GM21360 (cell line): ENCODE results near the gene DAPK1.

Experiments
- ATAC-seq: cut with Tn5 transposase; IDR thresholded peaks from one replicate; pipeline ENCODE4 v1.9.1; 2021; ENCODE audit warnings: mild to moderate bottlenecking, moderate library complexity; ENCODE audit not compliant: unreplicated experiment

DAPK1 gene

DNA sequence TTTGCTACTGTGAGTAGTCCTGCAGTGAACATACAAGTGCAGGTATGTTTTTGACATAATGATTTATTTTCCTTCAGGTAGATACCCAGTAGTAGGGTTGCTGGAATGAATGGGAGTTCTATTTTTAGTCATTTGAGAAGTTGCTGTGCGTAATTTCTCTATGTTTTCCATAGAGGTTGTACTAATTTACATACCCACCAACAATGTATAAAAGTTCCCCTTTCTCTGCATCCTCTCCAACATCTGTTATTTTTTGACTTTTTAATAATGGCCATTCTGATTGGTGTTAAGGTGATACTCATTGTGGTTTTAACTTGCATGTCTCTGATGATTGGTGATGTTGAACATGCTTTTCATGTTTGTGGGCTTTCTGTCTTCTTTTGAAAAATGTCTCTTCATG lies 163.6 kb downstream of the DAPK1 start:
- no peak for ATAC-seq

DNA sequence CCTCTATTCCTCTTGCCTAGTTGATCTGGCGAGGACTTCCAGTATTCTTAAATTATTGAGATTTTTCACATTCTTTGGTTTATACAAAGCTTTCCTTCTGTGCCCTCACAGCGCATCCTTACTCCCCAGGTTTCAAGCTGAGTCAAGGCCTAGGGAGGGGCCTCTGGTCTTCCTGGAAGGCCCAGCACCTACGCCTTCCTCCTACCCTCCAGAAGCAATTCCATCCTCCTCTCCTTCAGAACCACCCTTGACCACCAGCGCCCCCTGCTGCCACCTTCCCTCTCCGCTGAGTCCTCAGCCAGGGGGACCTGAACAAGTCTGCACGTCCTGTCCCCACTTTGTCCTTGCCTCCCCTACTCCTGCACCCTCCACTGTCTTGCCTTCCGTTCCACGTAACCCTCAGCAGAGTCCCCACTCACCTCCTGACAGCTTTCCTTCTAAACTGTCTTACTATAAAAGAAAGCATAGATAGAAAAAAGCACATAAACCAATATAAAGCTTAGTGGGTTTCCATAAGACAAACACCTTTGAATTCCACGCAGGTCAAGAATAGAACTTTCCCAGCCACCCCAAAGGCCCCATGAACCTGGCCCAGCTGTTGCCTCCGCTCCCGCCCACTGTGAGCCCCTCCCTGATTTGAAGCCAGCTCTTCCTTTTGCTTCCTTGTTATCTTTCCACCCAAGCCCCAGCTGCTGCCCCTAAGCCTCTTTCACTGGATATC lies 165.3 kb downstream of the DAPK1 start:
- no peak for ATAC-seq

DNA sequence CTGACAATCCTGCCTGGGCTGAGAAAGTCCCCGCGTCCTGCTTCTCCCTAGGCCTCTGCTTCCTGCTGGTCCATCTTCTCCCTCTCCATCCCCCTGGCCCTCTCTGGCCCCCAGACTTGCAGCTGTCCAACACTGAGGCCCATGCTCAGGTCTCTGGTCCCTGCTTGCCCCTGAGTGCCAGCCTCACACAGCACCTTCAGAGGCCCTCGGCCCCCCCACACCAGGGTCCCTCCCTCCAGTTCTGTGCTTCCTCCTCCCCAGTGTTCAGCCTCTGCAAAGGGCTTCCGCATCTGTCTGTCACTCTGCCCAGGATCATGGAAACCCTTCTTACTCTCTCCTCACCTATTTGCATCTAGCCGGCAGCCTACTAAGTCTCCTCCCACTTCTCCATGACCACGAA lies 165.9 kb downstream of the DAPK1 start:
- ATAC-seq: no peak

DNA sequence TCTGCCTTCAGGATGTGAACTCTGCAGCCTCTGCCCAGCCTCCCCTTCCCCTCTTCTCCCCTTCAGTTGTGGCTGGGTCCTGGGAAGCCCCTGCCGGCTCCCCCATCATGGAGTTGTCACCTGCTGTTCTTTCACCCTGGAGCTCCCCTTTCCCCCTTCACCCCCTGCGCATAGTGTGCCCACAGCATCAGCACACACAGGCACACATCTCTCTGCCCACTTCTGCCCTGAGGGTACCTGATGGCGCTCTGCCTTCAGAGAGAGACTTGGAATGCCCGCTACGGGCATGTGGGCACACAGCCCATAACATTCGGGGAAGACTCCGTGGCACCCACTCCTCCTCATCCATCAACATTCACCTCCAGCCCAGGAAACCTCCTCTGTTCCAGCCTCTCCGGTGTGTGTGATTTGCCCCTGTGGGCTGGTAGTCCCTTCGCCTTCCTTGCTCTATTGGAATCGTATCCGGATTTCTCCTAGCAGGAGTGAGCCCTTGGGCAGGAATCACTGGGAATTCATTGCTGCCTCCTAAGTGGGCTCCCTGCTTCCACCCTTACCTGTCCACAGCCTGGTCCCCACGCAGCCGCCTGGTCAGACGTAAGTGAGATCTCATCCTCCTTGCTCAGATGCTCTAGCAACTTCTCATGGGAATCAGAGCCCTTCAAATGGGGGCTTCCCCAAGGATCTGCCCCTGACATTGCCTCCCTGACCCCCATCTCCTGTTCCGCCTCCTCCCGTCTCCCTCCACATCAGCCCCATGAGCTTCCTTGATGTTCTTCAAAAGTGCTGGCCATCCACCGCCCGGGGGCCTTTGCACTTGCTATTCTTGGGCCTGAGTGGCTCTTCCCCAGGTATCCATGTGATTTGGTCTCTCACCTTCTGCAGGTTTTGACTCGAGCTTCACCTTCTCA lies 166.7 kb downstream of the DAPK1 start:
- no peak for ATAC-seq

DNA sequence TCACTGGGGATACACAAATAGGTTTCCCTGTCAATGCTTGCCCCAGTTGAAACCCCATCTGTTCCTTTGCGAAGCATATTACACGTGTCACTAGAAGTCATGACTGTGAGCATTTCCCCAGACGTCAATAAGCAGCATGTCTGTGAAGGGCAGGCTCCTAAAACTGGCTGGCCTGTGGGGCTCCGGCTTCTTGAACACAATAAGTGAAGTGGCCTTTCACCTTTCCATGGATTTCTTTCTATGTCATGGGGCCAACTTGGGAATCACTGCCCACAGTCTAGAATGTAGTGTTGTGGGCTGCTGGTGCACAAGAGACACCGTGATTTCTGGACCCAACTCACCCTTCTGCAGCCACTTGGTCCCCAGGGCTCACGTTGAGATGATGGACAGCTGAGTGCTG lies 167.8 kb downstream of the DAPK1 start:
- ATAC-seq: no peak

DNA sequence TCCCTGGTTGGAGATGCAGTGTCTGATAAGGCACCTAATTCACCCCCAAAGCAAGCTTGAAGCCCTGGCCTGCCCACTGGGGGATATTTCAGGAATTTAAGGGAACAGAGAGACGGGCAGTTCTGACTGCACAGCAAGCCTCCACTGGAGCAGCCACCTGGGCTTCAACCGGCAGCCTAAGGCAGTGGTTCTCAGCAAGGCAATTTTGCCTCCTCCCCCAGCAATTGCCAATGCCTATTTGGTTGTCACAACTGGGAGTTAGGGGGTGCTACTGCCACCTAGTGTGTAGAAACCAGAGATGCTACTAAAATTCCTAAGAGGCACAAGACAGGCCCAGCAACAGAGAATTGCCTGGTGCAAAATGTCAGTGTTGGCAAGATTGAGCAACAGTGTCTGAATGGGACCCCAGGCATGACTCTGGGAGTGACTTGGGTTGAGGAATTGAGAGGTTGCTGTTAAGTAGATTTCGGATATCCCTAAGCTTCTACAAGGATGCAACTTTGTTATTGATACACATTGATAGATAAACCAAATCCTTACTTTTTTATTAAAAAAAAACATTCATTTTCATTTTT lies 169.6 kb downstream of the DAPK1 start:
- no peak for ATAC-seq

DNA sequence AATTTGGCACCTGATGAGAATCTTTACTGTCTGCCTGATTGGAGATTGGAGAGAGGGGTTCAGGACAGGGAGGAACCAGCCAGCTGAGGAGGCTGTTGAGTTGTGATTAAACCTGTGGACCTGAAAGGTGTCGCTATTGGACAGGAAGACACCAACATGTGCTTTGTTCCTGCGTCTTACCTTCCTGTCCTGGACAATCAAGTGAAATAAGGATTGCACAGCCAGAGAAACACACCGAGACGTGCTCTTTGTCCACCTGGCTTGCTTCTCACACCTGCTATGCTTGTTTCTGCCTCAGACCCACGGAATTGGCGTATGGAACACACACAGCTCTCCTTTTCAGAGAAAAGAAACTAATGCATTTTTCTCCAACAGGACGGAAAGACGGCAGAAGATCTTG lies 170.6 kb downstream of the DAPK1 start:
- no peak for ATAC-seq

DNA sequence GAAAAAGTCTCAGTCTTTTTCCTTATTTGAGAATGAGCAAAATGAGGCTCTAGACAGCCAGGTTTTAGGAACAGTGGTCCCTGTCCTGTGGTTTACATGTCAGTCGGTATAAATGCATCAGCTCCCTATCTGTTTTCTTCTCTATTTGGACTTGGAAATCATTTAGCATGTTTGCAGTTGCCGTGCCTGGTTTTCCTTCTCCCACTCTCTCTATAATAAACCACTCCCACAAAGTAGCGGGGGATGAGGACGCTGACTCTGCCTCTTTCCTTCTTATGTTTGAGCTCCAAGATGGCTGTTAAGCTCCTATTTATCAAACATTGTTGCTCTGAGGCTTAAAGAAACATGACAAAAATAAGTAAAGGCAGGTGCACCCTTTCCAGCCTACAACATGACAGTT lies 171.1 kb downstream of the DAPK1 start:
- ATAC-seq: no peak

DNA sequence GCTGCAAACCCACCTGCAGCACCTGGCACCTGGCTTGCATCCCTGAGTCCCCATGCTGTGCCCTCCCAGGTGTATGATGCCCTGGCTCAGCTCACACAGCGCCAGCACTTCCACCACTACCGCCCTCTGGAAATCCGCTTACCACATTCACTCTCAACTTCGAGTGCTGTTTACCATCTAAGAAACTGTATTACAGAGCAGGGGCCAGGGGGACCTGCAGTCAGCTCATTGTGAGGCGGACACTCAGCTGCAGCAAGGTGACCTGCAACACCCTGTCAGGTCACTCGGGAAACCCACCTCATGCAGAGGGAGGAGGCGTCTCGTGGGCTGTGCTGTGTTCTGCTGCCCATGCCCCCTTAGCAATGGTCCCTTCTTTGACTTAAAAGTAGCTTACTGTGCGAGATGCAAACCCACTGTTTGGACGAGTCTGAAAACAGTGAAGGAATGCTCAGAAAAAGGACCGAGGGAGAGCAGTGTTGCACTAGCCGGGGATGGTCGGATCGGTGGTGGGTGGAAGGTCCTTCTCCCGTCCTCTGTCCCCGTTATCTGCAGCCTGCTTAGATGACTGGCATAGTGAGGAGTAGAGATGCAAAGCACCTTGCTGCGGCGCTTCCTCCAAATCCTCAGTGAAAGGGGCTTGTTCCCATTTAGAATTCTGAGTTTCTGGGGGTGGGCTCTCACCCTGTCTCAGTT lies 173.1 kb downstream of the DAPK1 start:
- no peak for ATAC-seq

DNA sequence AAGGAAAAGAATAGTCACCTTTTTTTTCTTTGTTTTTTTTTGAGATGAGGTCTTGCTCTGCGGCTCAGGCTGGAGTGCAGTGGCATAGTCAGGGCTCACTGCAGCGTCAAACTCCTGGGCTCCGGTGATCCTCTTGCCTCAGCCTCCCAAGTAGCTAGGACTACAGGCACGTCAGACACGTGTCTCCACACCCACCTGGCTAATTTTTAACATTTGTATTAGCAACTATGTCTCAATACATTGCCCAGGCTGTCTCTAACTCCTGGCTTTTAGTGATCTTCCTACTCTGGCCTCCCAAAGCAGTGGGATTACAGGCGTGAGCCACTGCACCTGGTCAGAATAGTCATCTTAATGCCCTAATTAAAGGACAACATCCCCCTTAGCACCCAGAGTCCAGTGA lies 173.8 kb downstream of the DAPK1 start:
- ATAC-seq: no peak

DNA sequence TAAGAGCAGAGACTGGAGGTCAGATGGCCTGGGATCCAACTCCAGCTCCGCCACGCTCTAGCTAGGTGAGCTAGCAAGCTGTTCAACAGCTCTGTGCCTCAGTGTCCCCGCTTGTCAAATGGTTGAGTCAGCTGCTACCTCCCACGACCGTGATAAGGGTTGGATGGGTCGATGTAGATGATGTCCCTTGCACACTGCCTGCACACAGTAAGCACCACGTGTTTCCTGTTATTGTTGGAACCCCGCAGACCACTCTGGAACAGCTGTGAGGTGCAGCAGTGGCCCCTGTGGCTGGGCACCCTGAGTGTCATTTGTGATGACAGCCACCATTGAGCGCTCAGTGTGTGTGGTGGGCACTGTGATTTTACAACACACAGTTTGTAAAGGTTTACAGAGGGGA lies 174.3 kb downstream of the DAPK1 start:
- ATAC-seq: no peak

DNA sequence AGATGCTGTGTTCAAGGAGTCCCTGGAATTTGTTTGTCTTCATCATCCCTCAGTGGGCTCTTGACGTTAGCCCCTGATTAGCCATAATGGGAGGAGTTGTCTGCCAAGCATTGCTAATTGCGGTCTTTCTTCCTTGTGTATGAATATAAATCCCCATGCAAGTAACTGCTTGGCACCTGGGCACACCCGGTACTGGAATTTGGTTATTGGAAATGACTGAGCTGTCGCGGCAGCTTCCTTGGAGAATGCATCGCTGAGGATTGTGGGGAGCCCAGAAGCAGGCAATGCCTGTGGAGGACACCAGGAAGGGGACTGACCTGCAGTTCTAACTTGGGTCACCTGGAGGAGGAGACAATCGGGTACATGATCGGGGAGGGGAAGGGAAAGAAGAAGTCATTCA lies 174.9 kb downstream of the DAPK1 start:
- ATAC-seq: no peak

DNA sequence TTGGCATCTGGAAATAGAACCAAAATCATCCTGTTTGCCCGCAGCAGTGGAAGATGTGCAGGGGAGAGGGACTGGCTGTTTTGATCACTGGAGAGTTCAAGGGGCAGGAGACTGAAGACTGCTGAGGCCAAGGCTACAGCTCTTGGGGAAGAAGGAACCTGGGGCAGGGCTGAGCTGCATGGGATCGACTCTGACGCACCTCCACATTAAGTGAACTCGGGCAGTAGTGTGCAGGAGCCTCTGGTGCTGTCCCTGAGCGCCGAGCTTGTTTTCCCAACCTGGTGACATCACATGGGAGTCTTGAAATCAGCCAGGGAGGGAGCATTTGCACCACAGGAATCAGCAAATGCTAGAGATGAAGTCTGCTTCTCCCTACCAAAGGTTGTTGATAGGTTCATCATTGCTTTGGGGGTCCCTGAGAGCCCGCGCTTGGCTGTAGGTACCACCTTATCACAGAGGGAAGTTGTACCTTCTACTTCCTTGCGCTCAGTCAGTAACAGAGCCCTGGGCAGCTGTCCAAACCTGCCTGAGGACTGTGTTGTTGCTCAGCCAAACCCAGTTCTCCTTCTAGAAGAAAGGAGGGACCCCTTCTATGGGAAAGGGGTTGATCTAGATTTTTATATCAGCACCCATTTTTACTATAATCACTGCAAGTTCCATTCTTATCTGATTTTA lies 175.9 kb downstream of the DAPK1 start:
- no peak for ATAC-seq

DNA sequence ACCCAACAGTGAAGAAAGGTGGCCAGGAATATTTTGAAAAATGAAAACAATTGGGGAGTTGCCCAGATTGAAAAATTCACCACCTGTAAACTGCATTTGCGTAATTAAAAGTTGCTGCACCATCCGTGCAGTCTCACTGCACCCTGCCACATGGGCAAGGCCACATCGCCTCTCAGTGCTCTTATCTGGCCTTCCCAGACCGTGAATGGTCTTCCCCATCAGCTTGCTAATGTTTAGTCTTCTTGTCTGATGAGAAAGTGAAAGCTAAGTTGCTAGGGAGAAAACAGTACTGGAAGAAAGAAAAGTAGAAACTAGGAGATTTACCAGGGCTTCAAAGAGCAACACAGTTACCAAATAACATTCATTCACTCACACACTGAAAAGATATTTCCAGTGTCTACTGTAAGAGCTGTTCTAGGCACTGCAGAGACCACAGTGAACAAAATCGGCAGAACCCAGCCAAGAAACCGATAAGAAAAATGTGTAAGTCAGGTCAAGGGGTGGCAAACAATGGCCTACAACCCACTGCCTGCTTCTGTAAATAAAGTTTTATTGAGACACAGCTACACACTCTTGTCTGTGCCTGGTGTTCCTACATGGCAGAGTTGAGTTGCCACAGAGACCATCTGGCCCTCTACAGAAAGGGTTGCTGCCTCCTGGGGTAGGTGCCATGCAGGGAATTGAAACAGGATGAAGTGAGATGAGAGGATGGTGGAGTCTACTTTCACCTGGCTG lies 177.1 kb downstream of the DAPK1 start:
- ATAC-seq: no peak

DNA sequence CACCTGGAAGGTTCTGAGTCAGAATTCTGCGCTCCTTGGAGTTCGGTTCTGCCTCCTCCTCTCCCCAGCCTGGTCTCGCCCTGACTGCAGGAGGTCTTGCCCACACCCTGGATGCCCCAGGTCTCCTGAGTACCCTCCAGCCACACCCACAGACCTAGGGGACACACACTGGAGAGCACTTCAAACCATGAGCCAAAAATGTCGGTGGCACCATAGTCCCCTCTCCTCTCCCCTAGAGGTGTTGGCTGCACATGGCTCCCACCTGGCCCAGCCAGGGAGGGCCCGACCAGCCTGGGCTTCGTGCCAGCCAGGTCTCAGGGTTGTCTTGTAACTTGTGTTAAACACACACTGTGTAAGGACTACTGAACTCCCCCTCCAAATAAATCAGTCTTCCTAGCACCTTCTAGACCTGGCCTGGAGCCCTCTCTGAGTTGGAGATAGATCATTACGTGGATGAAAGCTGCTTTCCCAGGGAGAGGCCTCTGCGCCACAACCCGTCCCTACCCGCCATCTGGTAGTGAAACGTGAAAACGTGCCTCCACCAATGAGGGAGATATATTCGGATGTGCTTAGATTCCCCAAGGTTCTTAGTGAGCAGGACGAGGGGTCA lies 178.3 kb downstream of the DAPK1 start:
- no peak for ATAC-seq

DNA sequence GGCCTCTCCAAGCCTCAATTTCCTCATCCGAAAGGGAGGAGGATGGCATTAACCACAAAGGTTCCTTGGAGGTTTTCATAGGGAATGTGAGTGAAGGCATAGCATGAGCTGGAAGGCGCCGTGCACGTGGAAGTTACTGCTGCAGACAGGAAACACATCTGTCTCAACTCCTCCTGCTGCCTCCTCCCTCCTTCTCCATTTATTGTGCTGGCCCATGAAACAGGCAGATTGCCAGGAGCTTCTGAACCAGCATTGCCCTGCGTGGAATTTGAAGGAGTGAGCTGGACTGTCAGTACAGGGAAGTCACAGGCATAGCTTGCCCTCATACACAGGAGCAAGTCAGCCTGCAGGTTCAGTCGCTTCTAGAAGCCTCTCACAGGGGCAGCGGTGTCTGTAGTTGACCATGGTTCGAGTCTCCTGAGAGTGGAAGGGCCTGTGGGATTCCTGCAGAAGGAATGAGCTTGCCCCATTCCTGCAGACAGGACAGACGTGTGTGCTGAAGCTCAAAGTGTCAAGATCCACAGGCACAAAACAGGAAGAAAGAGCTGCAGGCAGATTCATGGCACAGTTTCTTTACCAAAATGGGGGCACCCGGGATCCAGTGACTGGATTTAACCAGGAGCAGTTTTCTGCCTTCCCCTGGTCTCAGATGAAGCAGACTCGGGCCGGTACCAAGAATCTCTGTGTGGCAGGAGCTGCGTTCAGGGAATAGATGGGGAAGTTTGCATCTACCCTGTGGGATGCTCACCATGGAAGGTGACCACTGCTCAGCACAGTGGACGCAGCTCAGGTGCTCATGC lies 179.5 kb downstream of the DAPK1 start:
- no peak for ATAC-seq

DNA sequence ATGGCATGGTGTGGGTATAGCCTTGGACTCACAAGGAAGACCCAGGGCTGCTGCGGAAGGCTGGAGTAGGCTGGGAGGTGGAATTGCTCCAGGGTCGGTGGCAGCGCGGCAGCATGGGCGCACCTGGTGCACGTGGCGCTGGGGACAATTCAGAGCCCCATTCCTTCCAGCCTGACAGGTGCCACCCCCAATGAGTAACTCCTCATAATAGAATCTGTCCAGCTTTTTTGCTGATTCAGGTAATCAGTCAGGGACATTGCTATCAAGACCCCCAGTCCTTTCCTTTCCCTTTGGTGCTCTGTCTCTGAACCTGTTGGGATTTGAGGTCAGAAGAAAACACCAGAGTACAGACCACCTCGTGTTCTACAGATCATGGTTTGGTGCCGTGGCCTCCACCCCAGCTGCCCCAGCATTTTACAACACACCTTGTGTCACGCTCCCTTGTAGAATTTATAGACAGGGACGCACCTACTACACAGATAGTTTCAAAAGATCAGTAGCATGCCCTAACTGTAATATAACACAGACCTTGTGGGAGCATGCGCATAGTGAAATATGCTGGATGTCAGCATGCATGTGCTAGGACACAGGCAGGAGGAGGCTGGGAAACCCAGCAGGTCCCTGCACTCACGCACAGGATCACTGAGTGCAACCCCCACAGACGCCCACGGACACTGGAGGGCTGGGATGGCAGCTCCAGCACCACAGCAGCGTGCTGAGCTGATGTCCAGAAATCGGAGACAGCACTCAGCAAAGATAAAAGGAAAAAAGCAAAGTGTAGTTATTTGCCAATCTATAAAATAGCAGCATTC lies 180.3 kb downstream of the DAPK1 start:
- no peak for ATAC-seq
